ENCODE results near the gene ZNF280C.
"Not testable (repeated sequence)": the region's sequence is repeated elsewhere in the genome, so short reads cannot be mapped to it uniquely, and the experiment has no call there.

The ZNF280C gene

DNA sequence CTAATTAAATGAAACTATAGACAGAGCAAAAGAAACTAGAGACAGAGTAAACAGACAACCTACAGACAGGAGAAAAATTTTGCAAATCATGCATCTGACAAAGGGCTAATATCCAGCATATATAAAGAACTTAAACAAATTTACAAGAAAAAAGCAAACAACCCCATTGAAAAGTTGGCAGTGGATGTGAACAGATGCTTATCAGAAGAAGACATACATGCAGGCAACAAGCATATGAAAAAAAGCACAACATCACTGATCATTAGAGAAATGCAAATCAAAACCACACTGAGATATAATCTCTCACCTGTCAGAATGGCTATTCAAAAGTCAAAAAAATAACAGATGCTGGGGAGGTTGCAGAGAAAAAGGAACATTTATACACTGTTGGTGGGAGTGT lies 14.8 kb downstream of the ZNF280C start:
- DNase-seq, result peak; percentile 31

DNA sequence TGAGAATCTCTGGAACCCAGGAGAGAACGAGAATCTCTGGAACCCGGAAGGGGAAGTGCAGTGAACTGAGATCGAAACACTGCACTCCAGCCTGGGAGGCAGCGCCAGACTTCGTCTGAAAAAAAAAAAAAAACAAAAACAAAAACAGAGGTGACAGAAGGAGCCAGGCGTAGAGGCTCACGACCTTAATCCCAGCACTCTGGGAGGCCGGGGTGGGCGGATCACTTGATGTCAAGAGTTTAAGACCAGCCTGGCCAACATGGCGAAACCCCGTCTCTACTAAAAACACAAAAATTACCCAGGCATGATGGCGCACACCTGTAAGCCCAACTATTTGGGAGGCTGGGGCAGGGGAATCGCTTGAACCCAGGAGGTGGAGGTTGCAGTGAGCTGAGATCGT lies 17.0 kb downstream of the ZNF280C start:
- no peak for DNase-seq

DNA sequence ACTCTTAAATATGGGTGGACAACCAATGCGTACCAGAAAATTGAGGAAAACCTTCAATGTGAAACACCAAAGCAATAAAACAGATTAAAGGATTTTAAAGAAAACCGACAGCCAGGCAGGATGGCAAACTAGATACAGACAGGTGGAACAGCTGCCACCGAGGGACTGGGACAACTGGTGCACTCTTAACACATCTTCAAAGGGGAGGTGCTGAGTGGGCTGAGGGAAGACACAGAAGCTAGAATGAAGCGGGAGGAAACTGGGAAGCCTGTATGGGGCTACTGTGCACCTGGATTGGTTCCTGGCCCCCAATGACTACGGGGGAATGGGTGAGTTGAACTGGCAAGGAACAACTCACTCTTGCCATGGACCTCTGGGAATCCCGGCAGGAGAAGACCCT lies 20.7 kb downstream of the ZNF280C start:
- no peak for DNase-seq

DNA sequence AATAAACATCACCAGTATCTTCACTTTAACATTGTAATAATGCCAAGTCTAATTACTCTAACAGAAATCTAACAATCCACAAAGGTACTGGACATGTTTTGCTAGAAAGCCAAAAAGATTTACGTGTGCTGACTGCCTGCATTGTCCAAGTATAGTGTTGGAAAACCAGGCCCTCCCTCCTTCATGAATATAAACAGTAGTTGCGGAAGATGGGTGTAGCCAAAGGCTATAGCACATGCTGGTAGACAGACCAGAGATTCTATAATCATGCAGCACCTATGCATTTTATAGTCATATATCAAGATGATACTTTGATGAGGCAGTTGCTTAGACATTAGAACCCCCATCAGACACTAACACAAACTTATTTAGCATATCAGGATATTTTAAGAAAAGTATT lies 22.6 kb downstream of the ZNF280C start:
- DNase-seq, result no peak

DNA sequence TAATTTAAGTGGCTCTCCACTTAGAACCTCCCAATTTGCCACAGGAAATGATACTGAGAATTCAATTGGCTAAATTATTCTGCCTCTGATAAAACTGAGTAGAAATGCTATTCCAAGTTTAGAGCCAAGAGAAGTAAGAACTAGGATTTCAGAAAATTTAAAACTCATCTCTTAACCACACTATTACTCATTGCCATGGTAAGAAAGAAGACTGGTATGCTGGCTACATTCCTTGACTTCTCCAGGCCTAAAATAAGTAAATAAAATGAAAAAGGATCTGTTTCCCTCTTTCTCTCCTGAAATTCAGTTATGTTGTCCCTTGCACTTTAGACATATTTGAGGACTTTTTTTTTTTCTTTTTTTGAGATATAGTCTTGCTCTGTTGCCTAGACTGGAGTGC lies 23.3 kb downstream of the ZNF280C start:
- no peak for DNase-seq

DNA sequence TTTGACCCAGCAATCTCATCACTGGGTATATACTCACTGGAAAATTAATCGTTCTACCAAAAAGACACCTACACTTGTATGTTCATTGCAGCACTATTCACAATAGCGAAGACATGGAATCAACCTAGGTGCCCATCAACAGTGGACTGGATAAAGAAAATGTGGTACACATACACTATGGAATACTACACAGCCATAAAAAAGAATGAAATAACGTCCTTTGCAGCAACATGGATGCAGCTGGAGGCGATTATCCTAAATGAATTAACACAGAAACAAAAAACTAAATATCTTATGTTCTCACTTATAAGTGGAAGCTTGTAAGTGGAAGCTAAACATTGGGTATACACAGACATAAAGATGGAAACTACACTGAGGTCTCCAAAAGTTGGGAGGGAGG lies 37.5 kb downstream of the ZNF280C start:
- DNase-seq, result not testable (repeated sequence)

DNA sequence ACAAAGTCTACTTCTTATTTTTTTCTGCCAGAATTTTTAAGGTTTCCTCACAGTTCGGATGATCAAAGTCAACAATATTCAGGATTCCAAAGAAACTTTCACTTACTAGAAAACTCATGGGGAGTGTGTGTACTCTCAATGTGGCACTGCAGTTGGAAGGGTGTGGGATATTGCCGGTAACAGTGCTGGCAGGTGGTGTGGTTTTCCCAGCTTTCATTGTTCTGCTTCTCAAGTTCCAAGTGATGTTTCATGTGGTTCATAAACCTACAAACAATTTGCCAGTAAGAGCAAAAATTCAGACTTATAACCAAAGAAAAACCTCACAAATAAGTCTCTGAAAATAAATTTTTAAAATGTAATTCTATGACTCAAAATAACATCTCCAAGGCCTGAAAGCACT lies 39.8 kb downstream of the ZNF280C start:
- DNase-seq, result no peak

DNA sequence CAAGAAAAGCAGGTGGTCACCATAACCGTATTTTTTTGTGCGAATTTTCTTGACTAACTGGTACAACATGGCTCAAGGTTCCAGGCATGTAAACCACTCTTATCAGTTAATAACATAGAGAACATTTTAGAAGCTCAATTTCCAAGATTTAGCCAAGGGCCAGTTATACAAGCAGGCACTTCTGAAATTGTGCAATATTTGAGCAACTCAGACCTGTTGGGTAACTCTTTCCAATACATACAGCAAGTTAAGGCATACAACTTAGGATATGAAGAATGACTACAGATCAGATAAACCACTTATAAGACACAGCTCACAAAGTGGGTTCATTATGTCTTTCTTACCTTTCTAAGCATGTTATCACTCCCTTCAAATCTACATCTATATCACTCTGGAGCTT lies 43.9 kb downstream of the ZNF280C start:
- DNase-seq, result no peak

DNA sequence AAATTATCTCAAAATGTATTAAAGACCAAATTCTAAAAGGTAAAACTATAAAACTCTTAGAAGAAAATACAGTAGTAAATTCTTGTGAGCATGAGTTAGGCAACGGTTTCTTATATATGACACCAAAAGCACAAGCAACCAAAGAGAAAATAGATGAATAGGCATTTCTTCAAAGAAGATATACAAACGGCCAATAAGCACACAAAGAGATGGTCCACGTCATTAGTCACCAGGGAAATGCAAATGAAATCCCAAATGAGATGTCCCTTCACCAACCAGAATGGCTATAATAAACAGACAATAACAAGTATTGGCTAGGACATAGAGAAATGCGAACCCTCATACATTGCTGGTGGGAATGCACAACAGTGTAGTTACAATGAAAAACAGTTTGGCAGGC lies 52.4 kb downstream of the ZNF280C start:
- DNase-seq, result no peak

DNA sequence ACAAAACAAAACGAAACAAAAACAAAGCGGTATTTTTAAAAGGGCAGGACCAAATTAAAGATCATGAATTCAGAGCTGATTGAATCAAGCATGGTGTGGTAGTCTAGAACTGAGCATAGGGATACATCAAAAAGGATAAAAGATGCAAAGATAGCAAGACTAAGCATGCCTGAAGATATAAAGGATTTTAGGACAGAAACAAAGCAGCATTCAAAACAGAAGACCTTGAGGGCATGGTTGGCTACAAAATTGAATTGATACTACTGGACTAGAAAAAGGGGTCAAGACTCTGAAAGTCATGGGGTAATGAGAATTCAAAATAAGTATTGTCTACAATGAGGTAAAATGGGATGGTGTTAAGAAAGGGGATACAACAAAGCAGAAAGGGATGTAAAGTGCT lies 55.3 kb downstream of the ZNF280C start:
- no peak for DNase-seq

DNA sequence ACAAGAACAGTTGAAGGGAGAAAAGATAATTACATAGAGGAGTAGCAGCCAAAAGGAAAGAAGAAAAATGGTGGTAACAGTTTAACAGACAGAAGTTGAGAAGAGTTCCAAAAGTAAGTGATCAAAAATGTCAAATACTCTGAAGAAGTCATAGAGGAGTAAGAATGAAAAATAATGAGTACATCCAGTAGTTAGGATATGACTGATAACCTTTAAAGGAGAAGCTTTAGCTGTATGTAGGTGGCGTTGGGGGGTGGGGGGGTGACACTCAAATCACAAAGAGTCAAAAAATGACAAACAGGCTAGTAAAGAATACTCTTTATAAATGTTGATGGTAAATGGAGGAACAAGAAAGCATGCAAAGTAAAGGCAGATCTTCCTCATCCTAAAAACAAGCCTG lies 56.3 kb downstream of the ZNF280C start:
- DNase-seq, result no peak

DNA sequence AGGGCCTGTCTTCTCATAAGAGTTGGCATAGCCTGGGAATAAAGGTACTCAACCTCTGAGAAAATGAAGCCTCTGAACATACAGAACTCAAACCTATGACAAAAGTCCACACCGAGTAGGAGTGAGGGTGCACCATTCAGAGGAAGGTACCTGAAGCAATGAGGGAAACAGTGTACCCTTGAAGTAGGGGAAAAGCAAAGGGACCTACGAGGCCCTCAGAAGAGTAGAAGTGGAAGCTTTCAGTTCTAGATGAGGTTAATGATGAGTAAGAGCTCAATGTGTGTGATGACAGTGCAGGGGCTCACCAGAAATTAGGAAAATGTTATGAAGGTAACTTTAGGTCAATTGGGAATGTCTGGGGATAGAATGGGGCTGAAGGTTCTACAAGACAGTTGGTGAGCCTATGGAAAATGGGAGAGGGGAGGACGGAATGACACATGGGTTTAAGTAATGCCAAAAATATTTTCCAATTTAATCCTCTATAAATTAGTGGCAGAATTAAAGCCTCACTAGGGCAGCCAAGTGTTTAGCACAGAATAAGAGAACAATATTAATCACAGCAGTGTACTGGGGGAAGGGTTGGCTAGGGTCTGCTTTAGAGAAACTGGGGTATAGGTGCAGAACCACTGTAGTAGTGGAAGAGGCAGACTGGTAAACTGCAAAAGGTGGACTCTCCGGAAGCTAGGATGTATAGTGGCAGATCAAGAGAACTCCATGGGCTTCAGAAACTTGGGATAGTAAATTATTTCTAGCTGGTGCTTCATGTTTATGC lies 57.1 kb downstream of the ZNF280C start:
- DNase-seq, result no peak

DNA sequence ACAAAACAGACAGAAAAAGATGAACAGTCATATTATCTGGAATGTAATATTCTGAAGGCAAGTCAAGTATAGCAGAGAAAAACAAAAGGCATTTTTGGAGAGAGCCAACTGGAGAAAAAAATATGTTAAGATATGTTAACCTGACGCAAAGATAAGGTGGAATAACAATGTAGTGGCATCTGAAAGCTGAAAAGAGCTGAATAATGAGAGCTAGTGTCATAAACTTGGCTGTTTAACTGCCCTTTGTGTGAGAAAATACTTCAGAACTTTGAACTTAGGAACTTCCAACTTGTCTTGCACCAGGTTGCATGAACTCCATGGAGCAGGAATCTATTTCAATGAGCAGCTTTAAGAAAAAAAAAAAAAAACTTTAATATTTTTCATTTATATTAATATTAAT lies 64.1 kb downstream of the ZNF280C start:
- no peak for DNase-seq

DNA sequence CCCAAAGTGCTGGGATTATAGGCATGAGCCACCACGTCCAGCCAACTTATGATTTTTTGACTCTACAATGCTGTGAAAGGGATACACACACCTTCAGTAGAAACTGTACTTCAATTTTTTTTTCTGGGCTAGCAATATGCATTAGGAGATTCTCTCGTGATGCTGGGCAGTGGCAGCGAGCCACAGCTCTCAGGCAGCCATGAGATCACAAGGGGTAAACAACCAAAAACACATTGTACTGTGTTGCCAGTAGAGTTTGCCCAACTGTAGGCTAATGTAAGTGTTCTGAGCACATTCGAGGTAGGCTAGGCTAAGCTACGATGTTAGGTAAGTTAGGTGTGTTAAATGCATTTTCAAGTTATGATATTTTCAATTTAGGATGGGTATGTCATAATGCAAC lies 71.2 kb downstream of the ZNF280C start:
- no peak for DNase-seq

DNA sequence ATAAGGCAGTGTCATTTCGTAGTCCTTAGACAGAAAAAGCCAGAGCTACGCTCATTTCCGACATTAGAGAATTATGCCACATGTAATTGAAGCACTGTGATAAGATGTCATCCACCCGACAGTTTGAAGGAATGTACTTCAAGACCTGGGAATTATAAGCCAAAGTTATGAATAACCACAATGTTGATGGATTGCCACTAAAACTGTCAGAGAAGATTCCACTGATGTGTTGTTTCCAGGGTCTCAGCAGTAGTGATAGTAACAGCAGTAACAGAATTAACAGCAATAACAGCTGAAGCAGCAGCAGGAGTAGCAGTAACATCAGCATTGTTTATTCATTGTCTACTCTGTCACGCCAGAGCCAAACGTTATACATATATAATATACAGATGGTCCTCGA lies 72.2 kb downstream of the ZNF280C start:
- DNase-seq, result no peak

DNA sequence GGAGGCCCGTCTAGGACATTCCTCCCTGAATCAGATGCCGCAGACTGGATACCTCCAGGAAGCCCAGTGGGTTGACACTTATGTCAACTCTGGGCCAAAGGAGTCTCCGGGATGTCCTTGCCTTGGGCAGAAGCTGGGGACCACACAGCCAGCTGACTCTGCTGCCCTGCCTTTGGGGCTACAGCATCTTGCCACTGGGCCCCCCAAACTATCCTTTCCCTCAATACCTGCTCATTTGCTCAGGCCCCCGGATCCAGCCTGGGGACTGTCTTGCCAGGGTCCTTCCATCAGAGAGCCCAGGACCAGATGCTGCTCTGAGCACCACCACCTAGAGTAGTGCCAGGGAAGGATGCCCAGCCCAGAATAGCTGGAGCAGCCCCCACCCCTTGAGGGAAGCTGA lies 77.9 kb downstream of the ZNF280C start:
- DNase-seq, result no peak

DNA sequence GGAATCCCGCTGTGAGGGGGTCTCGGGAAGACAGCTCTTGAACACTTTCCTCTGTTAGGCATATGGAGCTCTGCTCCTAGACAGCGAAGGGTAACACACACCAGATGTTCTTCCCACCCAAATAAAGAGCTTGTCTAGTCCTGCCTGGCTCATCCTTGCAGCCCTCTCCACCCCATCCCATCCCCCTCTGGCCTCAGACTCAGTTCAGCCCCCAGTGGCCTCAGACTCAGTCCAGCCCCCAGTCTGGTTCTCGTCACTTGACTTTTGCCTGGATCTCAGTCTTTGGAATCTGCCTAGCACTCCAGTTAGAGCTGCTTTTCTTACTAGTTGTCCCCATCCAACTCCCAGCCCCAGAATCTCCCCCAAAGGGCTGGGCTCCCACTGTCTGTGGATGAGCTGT lies 82.0 kb downstream of the ZNF280C start:
- DNase-seq, result no peak

DNA sequence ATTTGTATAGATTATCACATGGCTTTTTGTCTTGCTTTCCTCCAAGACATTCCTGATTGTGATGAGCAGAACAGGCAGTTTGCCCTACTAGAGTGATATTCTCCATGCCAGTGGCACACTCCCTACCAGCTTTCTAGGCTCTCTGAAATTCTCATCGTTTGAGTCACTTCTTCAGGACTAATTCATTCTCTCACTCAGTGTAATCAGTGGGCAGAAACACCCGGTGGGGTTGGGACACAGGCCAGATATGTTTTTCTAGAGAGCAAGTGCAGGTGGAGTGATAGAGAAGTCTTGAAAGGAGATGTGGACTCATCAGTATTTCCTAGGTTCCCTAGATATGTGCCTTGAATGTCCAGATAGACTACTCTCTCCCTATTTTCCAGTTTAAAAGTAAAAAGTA lies 83.8 kb downstream of the ZNF280C start:
- no peak for DNase-seq

DNA sequence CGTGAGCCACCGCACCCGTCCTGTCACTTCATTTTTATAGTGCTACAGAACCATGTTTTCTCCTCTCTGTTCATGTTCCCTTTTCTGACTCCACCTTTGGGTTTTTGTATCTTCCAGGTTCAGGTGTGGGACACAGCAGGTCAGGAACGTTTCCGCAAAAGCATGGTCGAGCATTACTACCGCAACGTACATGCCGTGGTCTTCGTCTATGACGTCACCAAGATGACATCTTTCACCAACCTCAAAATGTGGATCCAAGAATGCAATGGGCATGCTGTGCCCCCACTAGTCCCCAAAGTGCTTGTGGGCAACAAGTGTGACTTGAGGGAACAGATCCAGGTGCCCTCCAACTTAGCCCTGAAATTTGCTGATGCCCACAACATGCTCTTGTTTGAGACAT lies 84.5 kb downstream of the ZNF280C start:
- DNase-seq, result no peak

DNA sequence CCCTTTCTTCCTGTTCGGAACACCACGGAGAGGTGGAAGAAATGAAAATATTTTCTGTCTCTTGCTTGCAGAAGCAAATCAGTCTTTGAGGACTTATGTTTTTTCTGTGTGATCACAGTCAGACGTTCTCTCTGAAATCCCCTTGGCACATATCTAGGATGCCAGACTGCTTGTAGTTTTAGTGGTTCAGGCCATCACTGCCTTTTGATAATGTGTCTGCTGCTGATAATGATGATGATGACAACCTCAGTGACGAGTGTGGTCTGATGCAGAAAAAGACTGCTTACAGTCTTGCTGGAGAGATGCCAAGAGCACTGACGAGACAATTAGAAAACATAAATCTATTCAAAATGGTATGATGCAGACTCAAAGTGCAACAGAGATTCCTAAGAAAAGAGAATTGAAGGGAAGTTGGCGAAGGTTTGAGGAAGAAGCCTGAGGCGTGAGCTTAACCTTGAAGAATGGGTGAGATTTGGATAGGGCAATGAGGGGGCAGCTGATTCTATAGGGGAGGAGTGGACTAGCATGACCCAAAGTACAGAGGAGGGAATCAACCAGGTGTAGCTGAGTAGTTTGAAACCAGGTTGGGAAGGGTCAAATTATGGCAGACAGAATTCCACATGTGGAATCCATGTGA lies 89.0 kb downstream of the ZNF280C start:
- DNase-seq, result peak; percentile 50

DNA sequence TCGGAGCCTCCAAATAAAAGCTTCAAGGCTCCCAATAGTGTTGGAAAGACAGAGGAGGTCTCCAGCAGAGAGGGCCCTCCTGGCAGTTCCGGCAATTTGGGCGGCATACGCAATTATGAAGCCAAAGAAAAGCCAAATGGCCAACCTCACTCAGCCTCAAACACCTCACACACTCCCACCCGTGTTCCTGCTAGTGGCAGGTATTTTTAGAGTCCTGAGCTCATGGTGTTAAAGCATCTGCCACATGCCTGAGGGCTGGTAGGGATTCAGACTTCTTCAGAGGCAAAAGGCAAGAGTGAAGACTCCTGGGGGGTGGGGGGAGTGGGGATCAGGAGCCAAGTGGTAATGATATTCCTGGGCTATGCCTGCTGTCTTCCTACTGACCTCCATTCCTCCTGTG lies 89.5 kb downstream of the ZNF280C start:
- peak; percentile 58 for DNase-seq

DNA sequence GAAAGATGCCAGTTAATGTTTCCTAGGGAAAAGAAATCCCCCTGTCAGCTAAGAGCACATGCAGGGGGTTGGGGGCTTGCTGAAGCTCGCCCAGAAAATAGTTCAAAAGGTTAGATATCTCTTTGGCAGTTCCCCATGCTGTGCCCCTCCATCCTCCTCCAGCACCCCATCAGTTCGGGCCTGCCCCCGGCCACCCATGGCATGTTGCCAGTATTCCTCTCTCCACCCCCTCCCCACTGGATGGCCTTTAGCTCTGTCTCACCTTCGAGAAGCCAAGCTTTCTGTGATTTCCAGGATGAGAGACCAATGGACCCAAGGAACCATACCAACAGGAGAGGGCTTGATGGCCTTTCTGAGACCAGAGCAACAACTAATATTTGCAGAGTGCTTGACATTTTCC lies 91.8 kb downstream of the ZNF280C start:
- no peak for DNase-seq

DNA sequence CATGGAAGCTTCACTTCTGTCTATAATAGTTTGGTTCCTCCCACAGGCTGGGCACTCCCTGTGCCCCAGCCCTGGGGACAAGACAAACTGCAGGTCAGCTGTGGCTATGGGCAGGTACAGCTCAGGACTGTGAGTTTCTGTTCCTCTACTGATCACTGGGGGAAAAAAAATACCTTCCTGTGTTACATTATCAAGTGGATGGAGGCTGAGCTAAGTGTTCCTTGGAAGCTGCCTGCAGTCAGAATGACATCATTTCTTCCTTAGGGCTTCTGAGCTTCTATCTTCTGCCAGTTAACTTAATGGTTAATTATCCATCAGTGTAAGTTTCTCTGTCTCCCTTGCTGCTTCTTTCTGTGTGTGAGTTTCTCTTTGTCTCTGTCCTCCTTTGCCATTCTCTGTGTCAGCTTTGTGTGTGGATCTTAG lies 92.3 kb downstream of the ZNF280C start:
- no peak for DNase-seq

DNA sequence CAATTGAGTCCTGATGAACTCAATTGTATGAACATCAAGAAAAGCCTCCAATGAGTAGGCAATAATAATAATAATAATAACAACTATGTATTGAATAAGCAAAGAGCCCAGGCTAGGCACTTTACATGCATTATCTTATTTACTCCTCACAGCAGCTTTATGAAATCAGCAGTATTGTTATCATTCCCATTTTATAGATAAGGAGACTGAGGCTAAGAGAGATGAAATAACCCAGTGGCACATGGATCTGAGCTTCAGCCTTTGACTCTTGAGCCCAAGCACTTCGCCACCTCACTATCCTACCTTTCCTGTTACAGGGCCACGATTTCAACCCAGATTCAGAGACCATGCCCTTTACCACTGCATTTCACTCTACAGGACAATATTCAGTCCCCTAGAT lies 93.8 kb downstream of the ZNF280C start:
- DNase-seq, result no peak

All from NCI-H69 (cell line).